K562 (cell line): ENCODE data around the gene TOM1. TPM values are rescaled to one million over a fixed set of nuclear protein-coding genes. Genes with fewer than 3 reads are reported as not detected.

Experiments
- AFF1 ChIP-seq, 2 experiments: fragments of 450-650 bp; IDR thresholded peaks; 2 replicates each; pipeline ENCODE4 v1.6.1; 2018; ENCODE audit warnings: mild to moderate bottlenecking in 2 of 2, low read depth in 1 of 2; ENCODE audit not compliant: partially characterized antibody in 2 of 2
- ATF2 ChIP-seq: sonication (generic); formaldehyde crosslinking; IDR thresholded peaks from 2 replicates; pipeline ENCODE4 v1.8.1; 2022; ENCODE audit warnings: missing genetic modification reagents
- CEBPZ ChIP-seq: fragments of 150-350 bp; IDR thresholded peaks from 2 replicates; pipeline ENCODE4 v1.6.1; 2014; ENCODE audit warnings: low read depth, mild to moderate bottlenecking, low read length, borderline replicate concordance
- DNMT1 ChIP-seq: fragments of 450-650 bp; IDR thresholded peaks from 2 replicates; pipeline ENCODE4 v1.6.1; 2016; ENCODE audit warnings: antibody characterized with exemption, mild to moderate bottlenecking
- HDAC6 ChIP-seq: IDR thresholded peaks from 2 replicates; pipeline ENCODE4 v1.6.1; 2012; ENCODE audit warnings: low read depth, mild to moderate bottlenecking, control low read depth, inconsistent platforms, low read length, moderate library complexity
- HLTF ChIP-seq: fragments of 450-650 bp; IDR thresholded peaks from 2 replicates; pipeline ENCODE4 v1.6.1; 2016
- MCM3 ChIP-seq: fragments of 450-650 bp; IDR thresholded peaks from 2 replicates; pipeline ENCODE4 v1.6.1; 2016
- MYBL2 ChIP-seq, 2 experiments: fragments of 450-650 bp in 1 of 2; sonication (generic) in 1 of 2; formaldehyde crosslinking in 1 of 2; IDR thresholded peaks; 2 replicates each; pipeline versions ENCODE4 v1.6.1 to v1.8.1; 2017 to 2022; ENCODE audit warnings: borderline replicate concordance in 1 of 2, inconsistent platforms in 1 of 2, low read depth in 1 of 2, mild to moderate bottlenecking in 1 of 2, missing genetic modification reagents in 1 of 2, moderate library complexity in 1 of 2
- PHF8 ChIP-seq: fragments of 200-600 bp; sonication (generic); IDR thresholded peaks from 2 replicates; pipeline ENCODE4 v1.6.1; 2012; ENCODE audit warnings: mixed run types, mild to moderate bottlenecking, inconsistent platforms, low read length, moderate library complexity, borderline replicate concordance
- RBM14 ChIP-seq: fragments of 200-400 bp; formaldehyde crosslinking; IDR thresholded peaks from 2 replicates; pipeline ENCODE4 v1.6.1; 2018; ENCODE audit warnings: low read depth, mild to moderate bottlenecking, low read length, moderate library complexity, borderline replicate concordance; ENCODE audit not compliant: insufficient read depth
- RCOR1 ChIP-seq, 2 experiments: IDR thresholded peaks; 2 replicates each; pipeline ENCODE4 v1.6.1; 2012; ENCODE audit warnings: low read depth in 2 of 2, low read length in 2 of 2, borderline replicate concordance in 1 of 2, improper control_type of control experiment in 1 of 2
- SETDB1 ChIP-seq: IDR thresholded peaks from one replicate; pipeline ENCODE4 v1.6.1; 2012; ENCODE audit warnings: low read length, control low read depth, inconsistent platforms
- TAL1 ChIP-seq: fragments of 450-650 bp; IDR thresholded peaks from 2 replicates; pipeline ENCODE4 v1.6.1; 2016; ENCODE audit warnings: mild to moderate bottlenecking
- ZBTB26 ChIP-seq: fragments of 450-650 bp; formaldehyde crosslinking; IDR thresholded peaks from 2 replicates; pipeline ENCODE4 v1.4.0; 2022; ENCODE audit warnings: missing genetic modification characterization
- ZNF445 ChIP-seq: fragments of 250-450 bp; sonication (Bioruptor Pico); IDR thresholded peaks from 2 replicates; pipeline ENCODE4 v1.4.0; 2020; ENCODE audit warnings: low read depth, mild to moderate bottlenecking, moderate library complexity
- ZNF764 ChIP-seq: fragments of 250-450 bp; sonication (Bioruptor Pico); IDR thresholded peaks from 2 replicates; pipeline ENCODE4 v1.4.0; 2020; ENCODE audit warnings: low read depth, mild to moderate bottlenecking, moderate library complexity
- ZNF766 ChIP-seq: fragments of 200-800 bp; sonication (Bioruptor generic); conservative IDR thresholded peaks from 2 replicates; pipeline ENCODE4 v1.6.1; 2016; ENCODE audit warnings: missing genetic modification characterization, missing compliant biosample characterization
- polyA plus RNA-seq, 8 experiments: library from polyadenylated mRNA; depleted of rRNA in 4 of 8; stranded (reverse) in 5 of 8; unstranded in 3 of 8; fragments of >200 nt; fragmentation: Nextera tagmentation in 2 of 8; fragmentation: Illumina TruSeq in 1 of 8; extraction: Ambion mirVana in 2 of 8; extraction: Trizol in 1 of 8; gene quantifications; 2 replicates each; pipeline versions ENCODE4 v1.2.1 to v1.2.3, GENCODE V29; 2011 to 2014; ENCODE audit warnings: inconsistent platforms in 1 of 8, missing spikeins in 1 of 8
- total RNA-seq, 7 experiments: library from RNA; depleted of rRNA in 6 of 7; stranded (reverse); fragments of >200 nt in 6 of 7; fragmentation: Illumina TruSeq in 2 of 7; extraction: Trizol in 2 of 7; gene quantifications; 2 replicates each; pipeline versions ENCODE4 v1.2.1 to v1.2.3, GENCODE V29; 2011 to 2021; ENCODE audit warnings: low replicate concordance in 1 of 7

The TOM1 gene
- total and polyA plus RNA-seq, 9 of the 15 experiments (the other 6 are each of a cell fraction or from before 2014, with no cell fraction given), result 0.64 to 20.6 (median 12.0) TPM

GRCh38 chr22:35376728-35377472 lies 77.2 kb downstream of the TOM1 start (continued):
- TF ChIP-seq CEBPZ, result no peak
- peak; percentile 36; the same call in 1 of the 2 replicates for TF ChIP-seq TAL1
- no peak for TF ChIP-seq HDAC6
- TF ChIP-seq DNMT1, result no peak
- TF ChIP-seq RCOR1 (IDR thresholded peaks at IDR 0.05; ENCODE audit: borderline replicate concordance in 1 of 2, low read depth in 2 of 2, low read length in 2 of 2), result peak in 1 of 2 experiments; percentile 88; a peak in 3 of 4 replicates
- TF ChIP-seq PHF8, result peak; percentile 41; the same call in 1 of the 2 replicates
- TF ChIP-seq MCM3, result no peak
- no peak for TF ChIP-seq ZNF764
- no peak for TF ChIP-seq MYBL2 (IDR thresholded peaks at IDR 0.05; ENCODE audit: low read depth)
- TF ChIP-seq MYBL2 (CRISPR knock-in tag; IDR thresholded peaks at IDR 0.05; ENCODE audit: borderline replicate concordance), result no peak
- TF ChIP-seq HLTF, result no peak
- peak in 1 of 2 experiments; percentile 86 for TF ChIP-seq AFF1 (IDR thresholded peaks at IDR 0.05; ENCODE audit: low read depth in 1 of 2, partially characterized antibody in 2 of 2)
- no peak for TF ChIP-seq ZBTB26
- TF ChIP-seq ZNF766, result peak; percentile 72; the same call in 1 of the 2 replicates
- TF ChIP-seq RBM14, result no peak
- peak; percentile 31 for TF ChIP-seq SETDB1
- TF ChIP-seq ATF2 (CRISPR knock-in tag), result no peak
- no peak for TF ChIP-seq ZNF445 (CRISPR knock-in tag)
